SU-DHL-6 (cell line): ENCODE measurements around the gene ACBD6.

ENCODE experiments used
- H2AFZ ChIP-seq: fragments of 200-600 bp; sonication (generic); 2 replicates; pipeline ENCODE4 v1.6.1; 2014; ENCODE audit warnings: low read depth, mild to moderate bottlenecking, moderate library complexity, mixed read lengths, antibody characterized with exemption, low read length; ENCODE audit not compliant: severe bottlenecking
- H3F3A ChIP-seq: fragments of 200-600 bp; shearing (Covaris generic); 2 replicates; pipeline ENCODE4 v1.6.0; 2016; ENCODE audit warnings: antibody characterized with exemption, mild to moderate bottlenecking; ENCODE audit not compliant: insufficient read depth
- H3K27ac ChIP-seq: fragments of 200-600 bp; sonication (generic); 2 replicates; pipeline ENCODE4 v1.5.1; 2016; ENCODE audit warnings: low read depth, mild to moderate bottlenecking, low read length, moderate library complexity, mixed read lengths
- H3K27me3 ChIP-seq: fragments of 200-600 bp; sonication (generic), shearing (Covaris generic); 2 replicates; pipeline ENCODE4 v1.6.0; 2014; ENCODE audit warnings: mild to moderate bottlenecking, low read length
- H3K36me3 ChIP-seq: fragments of 200-600 bp; sonication (generic); 2 replicates; pipeline ENCODE4 v1.6.1; 2014; ENCODE audit warnings: mild to moderate bottlenecking, low read length, mixed read lengths
- H3K4me2 ChIP-seq: fragments of 300-600, 200-600 bp; shearing (Covaris generic), sonication (generic); 2 replicates; pipeline ENCODE4 v1.6.0; 2014; ENCODE audit warnings: low read length, low read depth, mild to moderate bottlenecking; ENCODE audit not compliant: poor library complexity, severe bottlenecking
- H3K4me3 ChIP-seq: fragments of 200-600 bp; sonication (generic); 2 replicates; pipeline ENCODE4 v1.5.1; 2014; ENCODE audit warnings: antibody characterized with exemption, low read length, mild to moderate bottlenecking, mixed read lengths; ENCODE audit not compliant: insufficient read depth, poor library complexity, severe bottlenecking
- H3K79me2 ChIP-seq: fragments of 200-600 bp; sonication (generic); 2 replicates; pipeline ENCODE4 v1.6.1; 2014; ENCODE audit warnings: mild to moderate bottlenecking, low read length, moderate library complexity; ENCODE audit not compliant: insufficient read depth
- H3K9ac ChIP-seq: fragments of 200-600 bp; sonication (generic); 2 replicates; pipeline ENCODE4 v1.7.0; 2014; ENCODE audit warnings: mild to moderate bottlenecking, low read length
- H3K9me2 ChIP-seq: fragments of 200-600 bp; sonication (generic); replicated peaks from 2 replicates; pipeline ENCODE4 v1.6.1; 2014; ENCODE audit warnings: low read length; ENCODE audit not compliant: insufficient read depth
- H3K9me3 ChIP-seq: fragments of 200-600 bp; sonication (generic); 2 replicates; pipeline ENCODE4 v1.6.1; 2014; ENCODE audit warnings: low read length, mixed read lengths; ENCODE audit not compliant: insufficient read depth
- H4K20me1 ChIP-seq: fragments of 200-600 bp; sonication (generic); 2 replicates; pipeline ENCODE4 v1.6.1; 2014; ENCODE audit warnings: low read depth, mild to moderate bottlenecking, antibody characterized with exemption, low read length, moderate library complexity, mixed read lengths
- CTCF ChIP-seq: fragments of 200-600 bp; sonication (generic); IDR thresholded peaks from one replicate; pipeline ENCODE4 v1.5.1; 2017; ENCODE audit warnings: antibody characterized with exemption, mild to moderate bottlenecking, low read length, moderate library complexity; ENCODE audit not compliant: insufficient read depth, poor library complexity, severe bottlenecking
- EZH2phosphoT487 ChIP-seq: fragments of 200-600 bp; sonication (generic), shearing (Covaris generic); conservative IDR thresholded peaks from 2 replicates; pipeline ENCODE4 v1.6.1; 2018; ENCODE audit warnings: mild to moderate bottlenecking, antibody characterized with exemption, low read length, moderate library complexity, mixed read lengths

Gene ACBD6

GRCh38 chr1:180249725-180250498 is 252.5 kb downstream of the ACBD6 start:
- Histone ChIP-seq H3K36me3 (no peaks in the 10 kb centered on the region), H3K79me2 (no peaks in the 10 kb centered on the region), H3K9me3 (no peaks in the 10 kb centered on the region), H3K4me3 (no peak overlapping the region), H4K20me1 (no peaks in the 10 kb centered on the region), H3K4me2 (no peak overlapping the region), H2AFZ (no peak overlapping the region), H3F3A (no peaks in the 10 kb centered on the region), H3K9ac (no peak overlapping the region), H3K27ac (no peak overlapping the region), H3K9me2 (no peaks in the 10 kb centered on the region), H3K27me3 (no peaks in the 10 kb centered on the region)
- TF ChIP-seq CTCF (no peak), EZH2phosphoT487 (no peak)

DNA sequence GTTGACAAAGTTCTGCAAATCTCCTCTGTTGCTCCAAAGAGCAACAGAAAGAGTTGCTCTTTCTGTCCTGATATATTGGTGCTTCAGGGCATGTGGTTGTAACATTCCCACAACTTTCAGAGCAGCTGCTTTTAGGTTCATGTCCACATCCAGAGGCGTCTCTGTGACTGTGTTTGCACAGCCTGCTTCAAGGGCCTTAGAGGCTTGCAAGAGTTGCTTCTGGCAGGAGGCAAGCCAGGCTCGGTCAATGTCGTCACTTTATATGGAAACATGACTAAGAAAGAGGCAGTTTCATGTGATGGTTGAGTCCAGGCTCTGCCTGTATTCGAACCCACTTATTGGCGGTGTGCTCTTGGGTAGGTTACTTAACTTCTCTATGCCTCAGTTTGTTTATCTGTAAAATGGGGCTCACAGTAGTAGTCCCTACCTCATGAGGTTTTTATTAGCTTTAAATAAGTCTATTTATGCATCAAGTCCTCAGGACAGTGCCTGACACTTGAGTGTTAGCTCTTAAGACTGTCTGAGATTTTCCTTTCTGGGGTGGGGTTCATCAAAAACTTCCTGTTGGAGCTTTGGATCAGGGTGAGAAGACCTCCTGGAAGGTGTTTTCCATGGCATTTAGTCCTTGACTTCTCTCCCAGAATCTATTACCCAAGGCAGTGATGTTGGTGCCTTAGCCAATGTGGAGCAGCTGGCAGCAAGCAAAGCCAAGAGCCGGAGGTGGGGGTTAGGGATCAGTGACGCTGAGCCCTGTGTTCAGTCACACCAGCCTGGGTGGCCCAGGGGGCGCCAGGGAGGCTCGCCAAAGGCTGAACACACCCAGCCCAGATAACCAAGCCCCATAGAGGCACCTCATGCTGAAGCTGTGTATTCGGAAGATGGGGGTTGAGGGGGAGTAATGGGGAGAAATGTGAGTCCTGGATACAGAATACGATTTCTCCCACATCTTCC is 253.4 kb downstream of the ACBD6 start:
- no peaks in the 10 kb centered on the region for H3K27me3 ChIP-seq
- H3K9ac ChIP-seq: no peak overlapping the region
- no peak overlapping the region for H3K4me2 ChIP-seq
- H3K27ac ChIP-seq: no peak overlapping the region
- H3K4me3 ChIP-seq: no peak overlapping the region
- H3F3A ChIP-seq: no peaks in the 10 kb centered on the region
- H3K9me3 ChIP-seq: no peaks in the 10 kb centered on the region
- H4K20me1 ChIP-seq: no peaks in the 10 kb centered on the region
- TF ChIP-seq EZH2phosphoT487 (no peak), CTCF (peak; percentile 33)
- H3K79me2 ChIP-seq: no peaks in the 10 kb centered on the region
- no peaks in the 10 kb centered on the region for H3K9me2 ChIP-seq
- no peaks in the 10 kb centered on the region for H3K36me3 ChIP-seq
- no peak overlapping the region for H2AFZ ChIP-seq

DNA sequence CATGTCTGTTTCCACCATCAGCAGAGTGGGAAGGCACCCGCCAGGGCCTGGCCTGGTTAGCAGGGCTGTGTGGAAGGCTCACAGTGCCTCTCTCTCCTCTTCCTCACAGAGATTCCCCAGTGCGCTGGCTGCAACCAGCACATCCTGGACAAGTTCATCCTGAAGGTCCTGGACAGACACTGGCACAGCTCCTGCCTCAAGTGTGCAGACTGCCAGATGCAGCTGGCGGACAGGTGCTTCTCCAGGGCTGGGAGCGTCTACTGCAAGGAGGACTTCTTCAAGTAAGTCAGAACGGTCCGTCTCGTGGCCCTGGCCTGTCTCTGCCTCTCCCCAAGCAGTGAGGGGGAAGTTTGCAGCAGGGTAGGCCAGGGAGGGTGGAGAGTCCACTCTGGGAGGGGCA is 254.2 kb downstream of the ACBD6 start:
- Histone ChIP-seq H3K79me2 (no peaks in the 10 kb centered on the region), H3K9me2 (no peaks in the 10 kb centered on the region), H3K27ac (no peak overlapping the region), H3K9me3 (no peaks in the 10 kb centered on the region), H2AFZ (no peak overlapping the region), H4K20me1 (no peaks in the 10 kb centered on the region), H3K4me3 (no peak overlapping the region), H3K36me3 (no peaks in the 10 kb centered on the region), H3K4me2 (no peak overlapping the region), H3K27me3 (no peaks in the 10 kb centered on the region), H3K9ac (no peak overlapping the region), H3F3A (no peaks in the 10 kb centered on the region)
- TF ChIP-seq EZH2phosphoT487: no peak
- no peak for TF ChIP-seq CTCF
